ENCODE results near the gene USP3. TPM values are rescaled to one million over a fixed set of nuclear protein-coding genes. Genes with fewer than 3 reads are reported as not detected.
A peak's percentile ranks its signal among the peaks of the same experiment; 100 is the strongest.

USP3 gene
- total and polyA plus RNA-seq, 2 of the 4 experiments (the other 2 are of a cell fraction) = 17.3 to 52.3 TPM

GRCh38 chr15:63573533-63573932, 69.1 kb downstream of the USP3 start:
- H3K14ac ChIP-seq (replicated peaks; ENCODE audit: low read depth, low read length) = no peak overlapping the region
- no peak overlapping the region for H3K56ac ChIP-seq (ENCODE audit: extremely low read depth, insufficient read depth, low read length)
- no peak overlapping the region for H2BK20ac ChIP-seq (ENCODE audit: low read depth, low read length)
- intact Hi-C loops (cut with micrococcal nuclease) (no loop called here), in situ Hi-C loops (cut with MboI; ENCODE audit: low sequenced_read_pairs) (no loop called here), dilution Hi-C loops (cut with HindIII; ENCODE audit: low sequenced_read_pairs, unreplicated experiment) (no loop called here)
- no peak overlapping the region for H2AK9ac ChIP-seq (replicated peaks; ENCODE audit: low read depth, low read length, poor library complexity)
- ChIA-PET CTCF (interaction anchor here (0.6 kb wide), 1 partner anchor 36 kb away, joined by 3 read pairs; no protein-coding TSS in a partner anchor), POLR2A (ENCODE audit: unreplicated experiment) (no interaction called here)
- H4K8ac ChIP-seq (ENCODE audit: low read depth in 2 of 2, low read length in 2 of 2) = no peak overlapping the region
- no peak overlapping the region for H3K4me3 ChIP-seq (ENCODE audit: insufficient read depth, low read depth, low read length)
- H3K9me3 ChIP-seq (ENCODE audit: control insufficient read depth, insufficient read depth, low read length) = no peaks in the 10 kb centered on the region
- peak; percentile 57 for DNase-seq
- no peak for TF ChIP-seq RFX5 (IDR thresholded peaks at IDR 0.05; ENCODE audit: low read depth, low read length)
- no peak for TF ChIP-seq CTCF (conservative IDR thresholded peaks at IDR 0.05; ENCODE audit: low read depth, low read length)
- no peak for TF ChIP-seq MXI1 (IDR thresholded peaks at IDR 0.05; ENCODE audit: borderline replicate concordance, low read depth, low read length)
- TF ChIP-seq FOS (IDR thresholded peaks at IDR 0.05; ENCODE audit: low read depth, low read length) = no peak
- TF ChIP-seq ELK1 (IDR thresholded peaks at IDR 0.05; ENCODE audit: borderline replicate concordance, low read depth, low read length) = no peak
- no peak for TF ChIP-seq RAD21 (IDR thresholded peaks at IDR 0.05; ENCODE audit: low read length)
- TF ChIP-seq BHLHE40 (IDR thresholded peaks at IDR 0.05; ENCODE audit: low read depth, low read length) = no peak
- TF ChIP-seq NFE2L2 (IDR thresholded peaks at IDR 0.05; ENCODE audit: low read depth, low read length) = no peak
- no peak for TF ChIP-seq SMC3 (IDR thresholded peaks at IDR 0.05; ENCODE audit: low read depth, low read length)
- no peak for TF ChIP-seq MAFK (IDR thresholded peaks at IDR 0.05; ENCODE audit: low read depth, low read length)
- no peak for TF ChIP-seq CEBPB (IDR thresholded peaks at IDR 0.05; ENCODE audit: low read depth, low read length)
- no peak for TF ChIP-seq CHD1 (IDR thresholded peaks at IDR 0.05; ENCODE audit: low read depth, low read length)
- TF ChIP-seq MAZ (IDR thresholded peaks at IDR 0.05; ENCODE audit: borderline replicate concordance, low read depth, low read length) = no peak
- TF ChIP-seq RCOR1 (IDR thresholded peaks at IDR 0.05; ENCODE audit: insufficient replicate concordance, low read length) = no peak
- no peak overlapping the region for H2BK5ac ChIP-seq (ENCODE audit: low read depth, low read length, poor library complexity, severe bottlenecking)
- 0 out of 2 replicates have a peak overlapping the region, but pooled peaks have one; percentile 71 for H3K23ac ChIP-seq (ENCODE audit: low read depth, low read length)
- H2AK5ac ChIP-seq (ENCODE audit: low read depth, low read length) = no peak overlapping the region
- peaks cover 12% of the 10 kb centered on the region for H3K36me3 ChIP-seq (ENCODE audit: control insufficient read depth, insufficient read depth, low read length)
- peaks cover 2% of the 10 kb centered on the region; the same call in 1 of the 2 replicates for H3K4me1 ChIP-seq (ENCODE audit: control insufficient read depth, insufficient read depth, low read length)
- ATAC-seq (ENCODE audit: low read depth) = peak; percentile 42; the same call in 1 of the 2 replicates
- peaks cover 11% of the 10 kb centered on the region for H3K9me1 ChIP-seq (ENCODE audit: insufficient read depth, low read length)
- H2BK15ac ChIP-seq (ENCODE audit: low read depth, low read length) = no peak overlapping the region
- no peaks in the 10 kb centered on the region for H4K20me1 ChIP-seq (ENCODE audit: insufficient read depth, low read length)
- no peak overlapping the region for H3K4ac ChIP-seq (ENCODE audit: low read depth, low read length)
- no peak overlapping the region for H4K5ac ChIP-seq (ENCODE audit: low read depth, low read length)
- no TSS peak for BruUV-seq (replicated peaks)
- H3K4me2 ChIP-seq (ENCODE audit: low read depth, low read length) = no peak overlapping the region
- peaks cover 0 to 16% of the 10 kb centered on the region in 2 experiments; a peak in 3 of 4 replicates for H3K79me1 ChIP-seq (ENCODE audit: low read depth in 1 of 2, low read length in 2 of 2)
- no peak overlapping the region for H2BK120ac ChIP-seq (ENCODE audit: low read depth, low read length)
- H3K9ac ChIP-seq (ENCODE audit: low read depth, low read length) = no peak overlapping the region
- no peaks in the 10 kb centered on the region for H3K27me3 ChIP-seq (ENCODE audit: control insufficient read depth, insufficient read depth, low read length)
- H4K91ac ChIP-seq (ENCODE audit: insufficient read depth, low read depth, low read length) = no peak overlapping the region
- H3K18ac ChIP-seq (ENCODE audit: low read depth, low read length) = no peak overlapping the region
- no peak overlapping the region for H2AFZ ChIP-seq (replicated peaks; ENCODE audit: low read length, poor library complexity)
- no peak overlapping the region for H3K27ac ChIP-seq (ENCODE audit: insufficient read depth, low read length)
